Measurements from ENCODE around the gene MAG.

GRCh38 chr19:35298561-35298972 lies 6.6 kb downstream of the MAG start:
- TF ChIP-seq POLR2A (IDR thresholded peaks at IDR 0.05; ENCODE audit: borderline replicate concordance, extremely low read depth, insufficient read depth, insufficient read length), result no peak
- TF ChIP-seq EZH2 (IDR thresholded peaks at IDR 0.05), result no peak

Measured in HCT116 (cell line).